Psoas muscle (tissue), 8 donors: ENCODE results near the gene TCOF1. TPM values are rescaled to one million over a fixed set of nuclear protein-coding genes. Genes with fewer than 3 reads are reported as not detected.

Experiments
- ATAC-seq, 4 donors: fragments of 200-7000 bp; cut with Tn5 transposase; one replicate each; pipeline ENCODE4 v1.9.1; 2020; ENCODE audit warnings: moderate library complexity in 3 of 4, mild to moderate bottlenecking in 2 of 4
- DNase-seq, 2 donors: peaks; one replicate each; pipeline ENCODE4 v3.0.0-alpha.2; 2020
- H3K27ac ChIP-seq: fragments of 200-600 bp; one replicate; pipeline ENCODE4 v1.8.0; 2022
- H3K27me3 ChIP-seq, 3 donors: fragments of 200-600 bp in 1 of 3; one replicate each; pipeline versions ENCODE4 v1.6.1 to v1.8.0; 2013 to 2022; ENCODE audit warnings: low read length in 2 of 3, mild to moderate bottlenecking in 2 of 3, moderate library complexity in 1 of 3; ENCODE audit not compliant: insufficient read depth in 3 of 3
- H3K36me3 ChIP-seq, 2 donors: fragments of 200-600 bp in 1 of 2; one replicate each; pipeline versions ENCODE4 v1.6.1 to v1.8.0; 2013 to 2022; ENCODE audit warnings: low read depth in 1 of 2, mild to moderate bottlenecking in 1 of 2, moderate library complexity in 1 of 2; ENCODE audit not compliant: insufficient read depth in 1 of 2
- H3K4me1 ChIP-seq: fragments of 200-600 bp; one replicate; pipeline ENCODE4 v1.8.0; 2022
- H3K4me3 ChIP-seq: fragments of 200-600 bp; one replicate; pipeline ENCODE4 v1.8.0; 2022; ENCODE audit warnings: mild to moderate bottlenecking
- H3K9me3 ChIP-seq: fragments of 200-600 bp; one replicate; pipeline ENCODE4 v1.8.0; 2022
- WGBS, 3 donors: extraction: QIAGEN DNeasy Blood & Tissue Kit; methylation state at CpG; one replicate each; pipeline versions ENCODE4 v1.1.6 to v1.1.7; 2013; 5-methylcytosine and 5-hydroxymethylcytosine counted together
- intact Hi-C, 2 donors: fragments of 100-400 bp; cut with DNase I; formaldehyde crosslinking; loops; one replicate each; pipeline versions ENCODE4 v1.11.0 to v1.14.2; 2022
- polyA plus RNA-seq, 3 donors: library from polyadenylated mRNA; stranded (reverse); fragments of 200-250 nt; gene quantifications; one replicate each; pipeline ENCODE4 v1.2.3, GENCODE V29; 2013
- total RNA-seq, 4 donors: library from RNA; stranded (reverse); fragmentation: NEBNext Ultra II Directional in 2 of 4; extraction: Animal tissue kit (Norgen Biotek cat#: 25700) in 2 of 4; gene quantifications; one replicate each; pipeline versions ENCODE4 v1.2.1 to v1.2.4, GENCODE V29; 2021 to 2023
- TF ChIP-seq, protein P1 (sequence below): fragments of 200-600 bp; IDR thresholded peaks from one replicate; pipeline ENCODE4 v1.8.0; 2022; ENCODE audit warnings: antibody characterized with exemption
- donor health status: healthy with polysubstance abuse.
- donor health status: DM: no; HTN: no; CAD: no; lungs with moderate emphysema.
- donor health status: Bipolar disorder and iron deficiency.
- donor health status: healthy.
- donor health status: DM: yes; HTN: yes; CAD: no.
- donor health status: DM: no; HTN: no; CAD: no.
- donor health status: DM: no; HTN: no; CAD: no.
- donor health status: DM: yes; HTN: yes; CAD: no.

The TCOF1 gene
- total and polyA plus RNA-seq, 7 donors: 18.3 to 26.7 (median 24.2) TPM

DNA sequence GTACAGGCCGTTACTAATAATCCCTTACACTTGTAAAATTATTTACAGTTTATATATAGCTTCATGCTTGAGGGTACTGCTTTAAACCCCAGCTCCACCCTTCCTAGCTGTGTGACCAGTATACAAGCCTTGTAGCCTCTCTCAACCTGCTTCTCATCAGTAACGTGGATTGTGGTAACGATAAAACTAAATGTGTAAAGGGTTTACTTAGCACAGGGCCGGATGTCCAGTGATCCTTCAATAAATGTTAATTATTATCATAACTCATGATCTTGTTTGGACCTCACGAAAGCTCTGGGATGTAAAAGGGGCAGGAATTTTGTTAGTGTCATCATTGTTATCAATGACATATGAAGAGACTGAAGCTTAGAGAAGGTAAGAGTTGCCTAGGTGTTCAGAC is 47.3 kb upstream of the TCOF1 start:
- Histone ChIP-seq H3K36me3 (no peaks in the 10 kb centered on the region), H3K4me1 (no peaks in the 10 kb centered on the region), H3K9me3 (no peaks in the 10 kb centered on the region), H3K4me3 (no peak overlapping the region), H3K27ac (no peak overlapping the region), H3K27me3 (no peaks in the 10 kb centered on the region)
- DNase-seq (no peak), ATAC-seq (no peak)
- WGBS, 3 donors: 80 to 83% (median 82%) methylated on average over 5 of the region's 5 CpGs
- TF ChIP-seq, protein P1, sequence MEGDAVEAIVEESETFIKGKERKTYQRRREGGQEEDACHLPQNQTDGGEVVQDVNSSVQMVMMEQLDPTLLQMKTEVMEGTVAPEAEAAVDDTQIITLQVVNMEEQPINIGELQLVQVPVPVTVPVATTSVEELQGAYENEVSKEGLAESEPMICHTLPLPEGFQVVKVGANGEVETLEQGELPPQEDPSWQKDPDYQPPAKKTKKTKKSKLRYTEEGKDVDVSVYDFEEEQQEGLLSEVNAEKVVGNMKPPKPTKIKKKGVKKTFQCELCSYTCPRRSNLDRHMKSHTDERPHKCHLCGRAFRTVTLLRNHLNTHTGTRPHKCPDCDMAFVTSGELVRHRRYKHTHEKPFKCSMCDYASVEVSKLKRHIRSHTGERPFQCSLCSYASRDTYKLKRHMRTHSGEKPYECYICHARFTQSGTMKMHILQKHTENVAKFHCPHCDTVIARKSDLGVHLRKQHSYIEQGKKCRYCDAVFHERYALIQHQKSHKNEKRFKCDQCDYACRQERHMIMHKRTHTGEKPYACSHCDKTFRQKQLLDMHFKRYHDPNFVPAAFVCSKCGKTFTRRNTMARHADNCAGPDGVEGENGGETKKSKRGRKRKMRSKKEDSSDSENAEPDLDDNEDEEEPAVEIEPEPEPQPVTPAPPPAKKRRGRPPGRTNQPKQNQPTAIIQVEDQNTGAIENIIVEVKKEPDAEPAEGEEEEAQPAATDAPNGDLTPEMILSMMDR: no peak
- intact Hi-C loops: no loop called here

DNA sequence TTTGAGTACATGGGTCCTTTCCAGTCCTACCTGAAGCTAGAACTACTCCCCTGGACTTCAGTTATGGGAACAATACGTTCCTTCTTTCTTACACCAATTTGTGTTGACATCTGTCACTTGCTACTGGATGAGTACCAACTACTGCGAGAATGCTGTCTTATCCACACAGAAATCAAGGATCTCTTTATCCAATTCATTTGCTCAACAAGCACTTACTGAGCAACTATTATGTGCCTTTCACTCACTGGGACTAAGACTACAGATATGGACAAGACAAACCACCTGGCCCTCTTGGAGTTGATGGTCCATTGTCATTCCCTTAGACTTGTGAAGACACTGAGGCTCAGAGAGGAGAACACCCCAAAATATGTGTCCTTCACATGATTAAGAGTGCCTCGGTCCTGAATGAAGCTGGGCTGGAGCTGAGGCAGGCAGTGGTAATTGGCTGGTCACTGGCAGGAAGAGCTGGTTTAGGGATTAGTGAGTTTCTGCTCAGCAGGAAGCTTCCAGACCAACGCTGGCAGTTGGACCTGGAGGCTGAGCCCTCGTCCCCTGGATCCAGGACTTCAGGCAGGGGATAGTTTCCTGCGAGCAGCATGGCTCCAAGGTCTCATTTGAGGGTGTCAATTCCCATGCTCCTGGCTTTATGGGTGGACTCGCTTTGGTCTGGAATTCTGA is 46.3 kb upstream of the TCOF1 start:
- TF ChIP-seq, protein P1: no peak
- no peak for ATAC-seq
- no peaks in the 10 kb centered on the region for H3K9me3 ChIP-seq
- intact Hi-C loops: no loop called here
- no peak overlapping the region for H3K27ac ChIP-seq
- H3K4me1 ChIP-seq: no peaks in the 10 kb centered on the region
- H3K36me3 ChIP-seq: no peaks in the 10 kb centered on the region
- H3K27me3 ChIP-seq: no peaks in the 10 kb centered on the region
- H3K4me3 ChIP-seq: no peak overlapping the region
- DNase-seq: no peak
- 68 to 74% (median 73%) methylated on average over 7 of the region's 7 CpGs for WGBS, 3 donors

DNA sequence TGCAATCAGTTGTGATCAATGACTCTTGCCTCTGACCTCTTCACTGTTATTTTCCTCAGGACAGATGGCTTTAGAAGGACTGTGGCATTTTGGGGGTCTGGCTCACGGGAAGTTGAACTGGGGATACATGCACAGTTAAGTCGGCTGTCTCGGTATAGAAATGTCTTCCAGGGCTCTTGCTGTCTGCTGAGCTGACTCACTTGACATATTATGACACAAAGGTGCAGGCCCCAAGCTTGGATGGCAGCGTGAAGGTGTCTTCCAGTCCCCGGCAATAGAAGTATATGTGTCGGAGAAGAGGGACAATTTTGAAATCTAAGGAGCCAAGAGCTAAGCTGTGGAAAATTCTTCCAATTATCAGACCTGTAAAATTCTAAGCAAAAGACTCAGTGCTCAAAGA is 45.0 kb upstream of the TCOF1 start:
- intact Hi-C loops: no loop called here
- WGBS, 3 donors: 91 to 97% (median 92%) methylated on average over 6 of the region's 6 CpGs
- H3K36me3 ChIP-seq: no peaks in the 10 kb centered on the region
- ATAC-seq (no peak), DNase-seq (no peak)
- TF ChIP-seq, protein P1: no peak
- no peaks in the 10 kb centered on the region for H3K4me1 ChIP-seq
- no peak overlapping the region for H3K4me3 ChIP-seq
- H3K27ac ChIP-seq: no peak overlapping the region
- H3K27me3 ChIP-seq: no peaks in the 10 kb centered on the region
- H3K9me3 ChIP-seq: no peaks in the 10 kb centered on the region

DNA sequence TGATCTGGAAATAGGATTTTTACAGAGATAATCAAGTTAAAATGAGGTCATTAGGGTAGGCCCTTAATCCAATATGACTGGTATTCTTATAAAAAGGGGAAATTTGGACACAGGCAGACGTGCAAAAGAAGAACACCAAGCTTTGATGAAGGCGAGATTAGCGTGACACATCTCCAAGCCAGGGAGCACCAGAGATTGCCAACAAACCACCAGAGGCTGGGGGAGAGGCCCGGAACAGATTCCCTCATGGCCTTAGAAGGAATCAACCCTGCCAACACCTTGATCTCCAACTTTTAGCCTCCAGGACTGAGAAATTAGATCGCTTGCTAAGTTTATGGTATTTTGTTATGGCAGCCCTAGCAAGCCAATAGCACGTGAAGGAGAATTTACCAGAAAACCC is 44.0 kb upstream of the TCOF1 start:
- Histone ChIP-seq H3K36me3 (no peaks in the 10 kb centered on the region), H3K9me3 (no peaks in the 10 kb centered on the region), H3K27ac (no peak overlapping the region), H3K4me1 (no peaks in the 10 kb centered on the region), H3K4me3 (no peak overlapping the region), H3K27me3 (no peaks in the 10 kb centered on the region)
- intact Hi-C loops: no loop called here
- no peak for ATAC-seq
- TF ChIP-seq, protein P1: no peak
- WGBS, 3 donors: 73 to 81% (median 78%) methylated on average over 6 of the region's 6 CpGs
- DNase-seq: no peak
